Left lung (tissue), 10 donors: ENCODE results near the gene PPP1R15A. TPM values are rescaled to one million over a fixed set of nuclear protein-coding genes. Genes with fewer than 3 reads are reported as not detected.
"Not testable (repeated sequence)": the region's sequence is repeated elsewhere in the genome, so short reads cannot be mapped to it uniquely, and the experiment has no call there.

Experiments
- ATAC-seq: fragments of 200-7000 bp; cut with Tn5 transposase; one replicate; pipeline ENCODE4 v1.9.1; 2020; ENCODE audit warnings: moderate library complexity
- DNase-seq, 4 donors: peaks; one replicate each; pipeline ENCODE4 v3.0.0-alpha.2; 2013 to 2020
- H3K27ac ChIP-seq, 2 donors: fragments of 200-600 bp; sonication (generic) in 1 of 2; one replicate each; pipeline versions ENCODE4 v1.5.0 to v1.8.0; 2020 to 2021
- H3K27me3 ChIP-seq, 2 donors: fragments of 200-600 bp; sonication (generic) in 1 of 2; one replicate each; pipeline versions ENCODE4 v1.5.0 to v1.8.0; 2020 to 2021
- H3K36me3 ChIP-seq, 2 donors: fragments of 200-600 bp; sonication (generic) in 1 of 2; one replicate each; pipeline versions ENCODE4 v1.5.0 to v1.8.0; 2020 to 2021
- H3K4me1 ChIP-seq, 2 donors: fragments of 200-600 bp; one replicate each; pipeline ENCODE4 v1.8.0; 2021
- H3K4me3 ChIP-seq, 2 donors: fragments of 200-600 bp; sonication (generic) in 1 of 2; one replicate each; pipeline versions ENCODE4 v1.5.0 to v1.8.0; 2020 to 2021; ENCODE audit warnings: mild to moderate bottlenecking in 1 of 2
- H3K9me3 ChIP-seq, 2 donors: fragments of 200-600 bp; sonication (generic) in 1 of 2; one replicate each; pipeline versions ENCODE4 v1.5.0 to v1.8.0; 2020 to 2021
- intact Hi-C, 2 donors: fragments of 100-400 bp; cut with DNase I; formaldehyde crosslinking; loops; one replicate each; pipeline versions ENCODE4 v1.11.2 to v1.14.2; 2022
- polyA plus RNA-seq, 6 donors: library from polyadenylated mRNA; unstranded; fragments of 120-200 nt; gene quantifications; one replicate each; pipeline ENCODE4 v1.2.1, GENCODE V29; 2013; ENCODE audit not compliant: insufficient read length in 6 of 6
- total RNA-seq, 2 donors: library from RNA; stranded (reverse); fragmentation: NEBNext Ultra II Directional; extraction: Animal tissue kit (Norgen Biotek cat#: 25700); gene quantifications; one replicate each; pipeline ENCODE4 v1.2.1, GENCODE V29; 2021
- TF ChIP-seq, protein P1 (sequence below), 2 donors: fragments of 200-600 bp; sonication (generic) in 1 of 2; IDR thresholded peaks; one replicate each; pipeline versions ENCODE4 v1.5.0 to v1.8.0; 2021; ENCODE audit warnings: antibody characterized with exemption in 2 of 2
- donor health status: DM: no; HTN: yes; CAD: no.
- donor health status: DM: no; HTN: no; CAD: no.

Gene PPP1R15A
- total and polyA plus RNA-seq, 8 donors, result 36.3 to 110 (median 67.6) TPM

DNA sequence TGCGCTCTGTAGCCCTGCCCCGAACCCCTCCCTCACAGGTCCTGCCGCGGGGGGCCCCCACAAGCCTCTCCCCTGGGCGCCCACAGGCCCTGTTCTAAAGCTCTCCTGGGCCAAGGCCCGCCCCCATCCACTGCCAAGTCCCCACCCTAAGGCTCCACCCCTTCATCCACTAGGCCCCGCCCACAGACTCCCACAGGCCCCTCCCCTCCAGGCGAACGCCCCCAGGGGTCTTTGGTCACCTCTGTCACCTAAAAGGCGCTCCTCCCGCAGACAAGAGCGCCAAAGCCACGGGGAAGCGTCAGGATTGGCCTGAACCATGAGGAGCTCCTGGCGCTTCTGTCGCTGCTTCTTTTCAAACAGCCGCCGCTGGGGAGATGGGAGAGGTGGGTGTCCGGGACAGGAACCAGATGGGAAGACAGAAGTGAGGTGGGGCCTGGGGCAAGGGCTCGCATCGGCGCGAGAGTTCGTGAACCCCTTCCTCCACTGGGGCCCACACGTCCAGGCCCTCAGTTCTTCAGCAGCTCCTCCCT, 24.0 kb downstream of the PPP1R15A start:
- TF ChIP-seq, protein P1, sequence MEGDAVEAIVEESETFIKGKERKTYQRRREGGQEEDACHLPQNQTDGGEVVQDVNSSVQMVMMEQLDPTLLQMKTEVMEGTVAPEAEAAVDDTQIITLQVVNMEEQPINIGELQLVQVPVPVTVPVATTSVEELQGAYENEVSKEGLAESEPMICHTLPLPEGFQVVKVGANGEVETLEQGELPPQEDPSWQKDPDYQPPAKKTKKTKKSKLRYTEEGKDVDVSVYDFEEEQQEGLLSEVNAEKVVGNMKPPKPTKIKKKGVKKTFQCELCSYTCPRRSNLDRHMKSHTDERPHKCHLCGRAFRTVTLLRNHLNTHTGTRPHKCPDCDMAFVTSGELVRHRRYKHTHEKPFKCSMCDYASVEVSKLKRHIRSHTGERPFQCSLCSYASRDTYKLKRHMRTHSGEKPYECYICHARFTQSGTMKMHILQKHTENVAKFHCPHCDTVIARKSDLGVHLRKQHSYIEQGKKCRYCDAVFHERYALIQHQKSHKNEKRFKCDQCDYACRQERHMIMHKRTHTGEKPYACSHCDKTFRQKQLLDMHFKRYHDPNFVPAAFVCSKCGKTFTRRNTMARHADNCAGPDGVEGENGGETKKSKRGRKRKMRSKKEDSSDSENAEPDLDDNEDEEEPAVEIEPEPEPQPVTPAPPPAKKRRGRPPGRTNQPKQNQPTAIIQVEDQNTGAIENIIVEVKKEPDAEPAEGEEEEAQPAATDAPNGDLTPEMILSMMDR (IDR thresholded peaks at IDR 0.05), result no peak
- H3K4me3 ChIP-seq, result peak overlapping the region; percentile 22 to 24
- no peaks in the 10 kb centered on the region for H3K36me3 ChIP-seq
- ATAC-seq, result peak; percentile 18
- peak overlapping the region; percentile 19 to 33 for H3K27ac ChIP-seq
- peaks cover 0 to 21% of the 10 kb centered on the region in 2 donors for H3K27me3 ChIP-seq
- H3K9me3 ChIP-seq, result no peaks in the 10 kb centered on the region
- DNase-seq, result peak in 3 of 4 donors; percentile 68 to 82 (median 71)
- intact Hi-C loops, result no loop called here
- peaks cover 3 to 19% of the 10 kb centered on the region in 2 donors for H3K4me1 ChIP-seq

DNA sequence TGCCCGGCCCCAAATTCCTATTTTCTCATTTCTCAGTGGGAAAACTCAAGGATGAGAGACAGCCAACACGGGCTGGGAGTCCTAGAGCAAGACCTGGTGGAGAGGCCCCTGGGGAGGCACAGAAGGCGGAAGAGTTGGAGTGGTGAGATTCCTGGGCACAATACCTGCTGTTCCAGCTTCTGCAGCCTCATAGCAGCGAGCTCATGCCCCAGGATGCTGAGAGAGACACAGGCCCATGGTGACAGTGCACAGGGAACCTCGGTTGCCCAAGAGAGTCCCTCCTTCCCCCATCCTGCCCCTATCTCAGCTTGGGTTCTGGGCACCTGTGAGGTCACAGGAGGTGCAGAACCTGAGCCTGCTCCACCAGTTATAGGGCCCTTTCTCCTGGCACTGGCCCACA, 25.0 kb downstream of the PPP1R15A start:
- intact Hi-C loops, result no loop called here
- no peak overlapping the region for H3K4me3 ChIP-seq
- no peaks in the 10 kb centered on the region for H3K36me3 ChIP-seq
- DNase-seq (no peak), ATAC-seq (no peak)
- no peaks in the 10 kb centered on the region for H3K9me3 ChIP-seq
- H3K27me3 ChIP-seq, result peaks cover 0 to 21% of the 10 kb centered on the region in 2 donors
- TF ChIP-seq, protein P1 (IDR thresholded peaks at IDR 0.05), result no peak
- peaks cover 10 to 28% of the 10 kb centered on the region in 2 donors for H3K4me1 ChIP-seq
- H3K27ac ChIP-seq, result no peak overlapping the region

DNA sequence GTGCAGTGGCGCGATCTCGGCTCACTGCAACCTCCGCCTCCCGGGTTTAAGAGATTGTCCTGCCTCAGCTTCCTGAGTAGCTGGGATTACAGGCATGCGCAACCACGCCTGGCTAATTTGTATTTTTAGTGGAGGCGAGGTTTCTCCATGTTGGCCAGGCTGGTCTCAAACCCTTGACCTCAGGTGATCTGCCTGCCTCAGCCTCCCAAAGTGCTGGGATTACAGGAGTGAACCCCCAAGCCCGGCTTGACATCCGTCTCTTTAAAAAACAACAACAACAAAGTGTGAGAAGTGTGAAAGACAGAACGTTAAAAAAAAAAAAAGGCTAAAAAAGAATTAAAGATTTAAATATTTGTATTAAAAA, 27.1 kb downstream of the PPP1R15A start:
- Histone ChIP-seq H3K4me1 (peaks cover 10 to 38% of the 10 kb centered on the region in 2 donors), H3K27me3 (peaks cover 0 to 21% of the 10 kb centered on the region in 2 donors), H3K4me3 (peak overlapping the region in 1 of 2 donors; percentile 99), H3K27ac (peak overlapping the region; percentile 90 to 93)
- intact Hi-C loops, ATAC-seq, H3K9me3 ChIP-seq, H3K36me3 ChIP-seq, DNase-seq: not testable (repeated sequence)

DNA sequence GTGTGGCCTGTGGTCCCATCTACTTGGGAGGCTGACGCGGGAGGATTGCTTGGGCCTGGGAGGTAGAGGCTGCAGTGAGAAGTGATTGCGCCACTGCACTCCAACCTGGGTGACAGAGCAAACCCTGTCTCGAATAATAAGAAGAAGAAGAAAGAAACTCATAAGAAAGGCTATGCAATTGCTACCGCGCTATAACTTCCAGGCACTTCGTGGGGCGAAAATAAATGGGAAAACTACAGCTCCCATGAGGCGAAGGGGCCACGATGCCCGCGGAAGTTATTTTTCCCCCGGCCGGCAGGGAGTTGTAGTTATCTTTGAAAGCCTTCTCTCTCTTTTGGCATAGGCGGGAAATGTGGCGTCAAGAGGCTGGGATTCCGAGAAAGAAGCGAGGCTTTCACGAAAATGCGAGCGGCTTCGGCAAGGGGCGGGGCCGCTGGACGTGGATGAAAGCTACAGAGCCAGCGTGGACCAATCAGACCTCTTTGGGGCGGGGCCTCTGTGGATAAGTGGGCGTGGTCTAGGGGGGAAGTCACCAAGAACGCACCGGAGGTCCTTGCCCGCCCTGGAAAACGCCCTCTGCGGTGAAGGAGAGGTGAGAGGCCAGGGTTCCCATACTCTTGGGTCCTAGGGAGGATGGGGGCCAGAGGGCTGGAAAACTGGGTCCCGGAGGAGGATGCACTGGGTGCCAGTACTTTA, 27.7 kb downstream of the PPP1R15A start, which contains the start of gene NUCB1:
Gene NUCB1 (plus strand): TSS at position 532 of the 696 bp plus-strand sequence. CDS start 485 bp downstream, outside the sequence.
- TF ChIP-seq, protein P1 (IDR thresholded peaks at IDR 0.05), result peak; percentile 9 to 21
- Histone ChIP-seq H3K4me3 (peak within 1 kb of the TSS; percentile 87 to 99), H3K27me3 (peaks cover 0 to 18% of the 10 kb centered on the region in 2 donors), H3K4me1 (peaks cover 10 to 38% of the 10 kb centered on the region in 2 donors), H3K9me3 (no peaks in the 10 kb centered on the region), H3K27ac (peak within 1 kb of the TSS; percentile 90 to 93), H3K36me3 (peaks cover 0 to 10% of the 10 kb centered on the region in 2 donors)
- intact Hi-C loops, result no loop called here
- DNase-seq (peak; percentile 98 to 99 (median 99)), ATAC-seq (peak; percentile 99)

DNA sequence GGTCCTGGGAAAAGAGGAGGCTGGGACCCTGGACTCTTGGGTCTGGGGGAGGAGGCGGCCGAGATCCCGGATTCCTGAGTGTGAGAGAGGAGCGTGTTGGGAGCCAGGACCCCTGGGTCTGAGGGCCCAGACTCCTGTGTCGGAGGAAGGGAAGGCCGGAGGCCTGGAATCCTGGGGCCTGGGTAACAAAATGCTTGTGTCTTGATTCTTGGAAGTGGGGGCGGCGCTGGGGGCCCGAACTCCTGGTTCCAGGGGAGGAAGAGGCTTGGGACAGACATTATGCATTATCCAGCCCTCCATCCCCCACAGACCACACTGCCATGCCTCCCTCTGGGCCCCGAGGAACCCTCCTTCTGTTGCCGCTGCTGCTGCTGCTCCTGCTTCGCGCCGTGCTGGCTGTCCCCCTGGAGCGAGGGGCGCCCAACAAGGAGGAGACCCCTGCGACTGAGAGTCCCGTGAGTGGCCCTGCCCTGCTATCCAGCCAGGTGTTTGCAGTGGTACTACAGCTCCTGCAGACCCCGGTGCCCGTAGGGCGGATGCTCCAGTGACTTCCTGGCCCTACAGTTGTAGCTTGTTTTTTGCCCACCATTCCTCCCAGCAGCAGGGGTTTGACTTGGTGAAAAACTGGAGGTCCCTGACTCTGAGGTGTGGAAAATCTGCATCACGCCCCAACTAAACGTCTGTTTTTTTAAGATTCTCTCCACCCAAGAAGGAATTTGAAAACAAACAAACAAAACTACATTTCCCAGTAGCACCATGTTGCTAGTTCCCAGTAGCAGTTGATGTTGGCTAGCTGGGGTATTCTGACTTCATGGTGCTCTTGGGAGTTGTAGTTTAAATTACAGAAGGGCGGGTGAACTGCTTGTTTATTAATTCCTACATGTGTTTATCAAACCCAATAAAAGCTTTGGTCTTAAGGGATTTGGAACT, 28.5 kb downstream of the PPP1R15A start:
- TF ChIP-seq, protein P1 (IDR thresholded peaks at IDR 0.05), result no peak
- peak; percentile 23 for ATAC-seq
- DNase-seq, result peak in 1 of 4 donors; percentile 26

DNA sequence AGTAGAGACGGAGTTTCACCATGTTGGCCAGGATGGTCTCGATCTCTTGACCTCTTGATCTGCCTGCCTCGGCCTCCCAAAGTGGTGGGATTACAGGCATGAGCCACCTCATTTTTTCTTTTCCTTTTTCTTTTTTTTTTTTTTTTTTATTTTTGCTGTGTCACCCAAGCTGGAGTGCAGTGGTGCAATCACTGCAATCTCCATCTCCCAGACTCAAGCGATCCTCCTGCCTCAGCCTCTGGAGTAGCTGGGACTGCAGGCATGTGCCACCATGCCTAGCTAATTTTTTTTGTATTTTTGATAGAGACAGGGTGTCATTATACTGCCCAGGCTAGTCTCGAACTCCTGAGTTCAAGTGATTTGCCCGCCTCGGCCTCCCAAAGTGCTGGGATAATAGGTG, 30.1 kb downstream of the PPP1R15A start:
- H3K4me1 ChIP-seq, result peaks cover 10 to 39% of the 10 kb centered on the region in 2 donors
- ATAC-seq, H3K27me3 ChIP-seq, H3K27ac ChIP-seq, DNase-seq, intact Hi-C loops, H3K9me3 ChIP-seq: not testable (repeated sequence)
- H3K4me3 ChIP-seq, result peak overlapping the region in 1 of 2 donors; percentile 99
- peaks cover 0 to 34% of the 10 kb centered on the region in 2 donors for H3K36me3 ChIP-seq

More for the DNA sequence above, 28.5 kb downstream of the PPP1R15A start:
- Histone ChIP-seq H3K9me3 (no peaks in the 10 kb centered on the region), H3K27ac (peak overlapping the region; percentile 90 to 93), H3K4me1 (peaks cover 10 to 38% of the 10 kb centered on the region in 2 donors), H3K4me3 (peak overlapping the region; percentile 87 to 99), H3K36me3 (peaks cover 0 to 18% of the 10 kb centered on the region in 2 donors), H3K27me3 (peaks cover 0 to 10% of the 10 kb centered on the region in 2 donors)
- intact Hi-C loops, result no loop called here

DNA sequence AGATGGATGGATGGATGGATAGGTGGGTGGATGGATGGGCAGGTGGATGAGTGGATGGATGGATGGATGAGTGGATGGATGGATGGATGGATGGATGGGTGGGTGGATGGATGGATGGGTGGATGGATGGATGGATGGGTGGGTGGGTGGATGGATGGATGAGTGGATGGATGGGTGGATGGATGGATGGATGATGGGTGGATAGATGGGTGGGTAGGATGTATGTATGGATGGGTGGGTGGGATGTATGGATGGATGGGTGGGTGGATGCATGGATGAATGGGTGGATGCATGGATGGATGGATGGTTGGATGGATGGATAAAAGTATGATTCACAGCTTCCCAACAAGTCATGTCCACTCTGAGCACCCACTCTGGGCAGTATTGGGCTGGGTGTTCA, 31.6 kb downstream of the PPP1R15A start:
- intact Hi-C loops, DNase-seq: not testable (repeated sequence)
- H3K36me3 ChIP-seq, result peaks cover 0 to 46% of the 10 kb centered on the region in 2 donors

More for the DNA sequence above, 31.6 kb downstream of the PPP1R15A start:
- H3K27me3 ChIP-seq, H3K4me3 ChIP-seq, H3K27ac ChIP-seq, ATAC-seq, H3K9me3 ChIP-seq: not testable (repeated sequence)
- peaks cover 10 to 47% of the 10 kb centered on the region in 2 donors for H3K4me1 ChIP-seq
